ENCODE data around the gene INPP5F.
A peak's percentile ranks its signal among the peaks of the same experiment; 100 is the strongest.
"Not testable (repeated sequence)": the region's sequence is repeated elsewhere in the genome, so short reads cannot be mapped to it uniquely, and the experiment has no call there.

Gene INPP5F

DNA sequence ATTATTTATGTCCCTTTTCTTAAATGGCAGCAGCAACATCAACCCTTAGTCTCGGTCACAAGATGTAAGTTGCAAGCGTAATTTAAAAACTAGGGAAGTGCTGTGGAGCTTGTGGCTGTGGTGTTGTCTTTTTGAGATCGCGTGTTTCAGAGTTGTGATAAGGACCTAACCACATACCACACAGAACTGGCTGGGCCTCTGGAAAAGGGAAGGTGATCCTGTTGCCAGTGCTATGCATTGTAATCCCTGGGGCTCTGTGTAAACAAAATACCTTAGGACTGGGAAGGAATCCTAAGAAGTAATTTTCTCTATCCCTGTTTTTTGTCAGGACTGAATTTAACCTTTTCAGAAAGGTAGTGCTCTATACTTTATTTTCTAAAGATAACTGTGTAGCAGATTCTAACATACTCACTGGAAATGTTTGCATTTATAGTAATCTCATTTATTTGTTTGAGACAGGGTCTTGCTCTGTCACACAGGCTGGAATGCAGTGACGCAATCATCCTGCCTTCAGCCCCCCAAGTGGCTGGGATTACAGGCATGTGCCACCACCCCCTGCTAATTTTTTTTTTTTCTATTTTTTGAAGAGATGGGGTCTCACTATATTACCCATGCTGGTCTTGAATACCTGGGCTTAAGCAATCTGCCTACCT lies 60.4 kb downstream of the INPP5F start:
- peak; percentile 37 for DNase-seq (ENCODE audit: low spot score)
- no CpG with 5 or more reads among the region's 5 CpGs for WGBS, 2 donors (ENCODE audit: extremely low coverage in 2 of 2, insufficient read length in 2 of 2, insufficient replicate concordance in 1 of 2)
- no peak overlapping the region for H2AFZ ChIP-seq (ENCODE audit: low read length)

DNA sequence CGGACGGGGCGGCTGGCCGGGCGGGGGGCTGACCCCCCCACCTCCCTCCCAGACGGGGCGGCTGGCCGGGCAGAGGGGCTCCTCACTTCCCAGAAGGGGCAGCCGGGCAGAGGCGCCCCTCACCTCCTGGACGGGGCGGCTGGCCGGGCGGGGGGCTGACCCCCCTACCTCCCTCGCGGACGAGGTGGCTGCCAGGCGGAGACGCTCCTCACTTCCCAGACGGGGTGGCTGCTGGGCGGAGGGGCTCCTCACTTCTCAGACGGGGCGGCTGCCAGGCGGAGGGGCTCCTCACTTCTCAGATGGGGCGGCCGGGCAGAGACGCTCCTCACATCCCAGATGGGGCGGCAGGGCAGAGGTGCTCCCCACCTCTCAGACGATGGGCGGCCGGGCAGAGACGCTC lies 69.3 kb downstream of the INPP5F start:
- not testable (repeated sequence) for H4K8ac ChIP-seq (ENCODE audit: low read depth, low read length); H2BK12ac ChIP-seq (ENCODE audit: low read length); H3K9me3 ChIP-seq (replicated peaks in 1 of 2; ENCODE audit: control insufficient read depth in 2 of 2, insufficient read depth in 1 of 2, low read depth in 1 of 2, low read length in 2 of 2); H2AK5ac ChIP-seq (ENCODE audit: low read depth, low read length); H3K79me1 ChIP-seq (ENCODE audit: low read depth, low read length); H3K4me1 ChIP-seq (ENCODE audit: control insufficient read depth in 2 of 2, insufficient read depth in 1 of 2, low read depth in 1 of 2, low read length in 2 of 2); H3K18ac ChIP-seq (ENCODE audit: low read length); DNase-seq (ENCODE audit: low spot score); H4K91ac ChIP-seq (ENCODE audit: low read depth, low read length, poor library complexity); H3K4me2 ChIP-seq (ENCODE audit: insufficient read depth, low read length, poor library complexity, severe bottlenecking); H3K27ac ChIP-seq (replicated peaks; ENCODE audit: low read length); H3K23ac ChIP-seq (ENCODE audit: low read depth, low read length, poor library complexity); H2BK5ac ChIP-seq (ENCODE audit: low read length); H3K4me3 ChIP-seq (ENCODE audit: low read length in 2 of 2); H2BK120ac ChIP-seq (ENCODE audit: low read depth, low read length); H3K27me3 ChIP-seq (ENCODE audit: control insufficient read depth in 3 of 3, insufficient read depth in 3 of 3, low read depth in 1 of 3, low read length in 3 of 3); H3K4ac ChIP-seq (ENCODE audit: low read length); H3K14ac ChIP-seq (ENCODE audit: low read length); H2BK15ac ChIP-seq (ENCODE audit: low read length); H3K9ac ChIP-seq (ENCODE audit: low read depth, low read length, poor library complexity); H2AFZ ChIP-seq (ENCODE audit: low read length)
- no CpG with 5 or more reads among the region's 32 CpGs for WGBS, 2 donors (ENCODE audit: extremely low coverage in 2 of 2, insufficient read length in 2 of 2, insufficient replicate concordance in 1 of 2)
- H3K36me3 ChIP-seq (replicated peaks in 1 of 2; ENCODE audit: control insufficient read depth in 2 of 2, insufficient read depth in 2 of 2, low read length in 2 of 2) = peaks cover 2 to 61% of the 10 kb centered on the region in 2 donors

More for the DNA sequence above, 60.4 kb downstream of the INPP5F start:
- H4K91ac ChIP-seq (ENCODE audit: low read depth, low read length, poor library complexity) = no peak overlapping the region
- no peak overlapping the region for H3K23ac ChIP-seq (ENCODE audit: low read depth, low read length, poor library complexity)
- H3K27ac ChIP-seq (replicated peaks; ENCODE audit: low read length) = no peak overlapping the region
- no peaks in the 10 kb centered on the region for H3K79me1 ChIP-seq (ENCODE audit: low read depth, low read length)
- H3K14ac ChIP-seq (ENCODE audit: low read length) = no peak overlapping the region
- H3K4me2 ChIP-seq (ENCODE audit: insufficient read depth, low read length, poor library complexity, severe bottlenecking) = no peak overlapping the region
- no peak overlapping the region for H3K9ac ChIP-seq (ENCODE audit: low read depth, low read length, poor library complexity)
- H2BK120ac ChIP-seq (ENCODE audit: low read depth, low read length) = no peak overlapping the region
- H3K4ac ChIP-seq (ENCODE audit: low read length) = no peak overlapping the region
- H2AK5ac ChIP-seq (ENCODE audit: low read depth, low read length) = no peak overlapping the region
- peaks cover 4 to 9% of the 10 kb centered on the region in 2 donors for H3K4me1 ChIP-seq (ENCODE audit: control insufficient read depth in 2 of 2, insufficient read depth in 1 of 2, low read depth in 1 of 2, low read length in 2 of 2)
- no peak overlapping the region for H3K4me3 ChIP-seq (ENCODE audit: low read length in 2 of 2)
- peaks cover 0 to 1% of the 10 kb centered on the region in 2 donors for H3K36me3 ChIP-seq (replicated peaks in 1 of 2; ENCODE audit: control insufficient read depth in 2 of 2, insufficient read depth in 2 of 2, low read length in 2 of 2)
- no peaks in the 10 kb centered on the region for H3K9me3 ChIP-seq (replicated peaks in 1 of 2; ENCODE audit: control insufficient read depth in 2 of 2, insufficient read depth in 1 of 2, low read depth in 1 of 2, low read length in 2 of 2)
- H4K8ac ChIP-seq (ENCODE audit: low read depth, low read length) = no peak overlapping the region
- H2BK5ac ChIP-seq (ENCODE audit: low read length) = no peak overlapping the region
- H3K18ac ChIP-seq (ENCODE audit: low read length) = no peak overlapping the region
- no peak overlapping the region for H2BK12ac ChIP-seq (ENCODE audit: low read length)
- no peak overlapping the region for H2BK15ac ChIP-seq (ENCODE audit: low read length)
- no peaks in the 10 kb centered on the region for H3K27me3 ChIP-seq (ENCODE audit: control insufficient read depth in 3 of 3, insufficient read depth in 3 of 3, low read depth in 1 of 3, low read length in 3 of 3)

DNA sequence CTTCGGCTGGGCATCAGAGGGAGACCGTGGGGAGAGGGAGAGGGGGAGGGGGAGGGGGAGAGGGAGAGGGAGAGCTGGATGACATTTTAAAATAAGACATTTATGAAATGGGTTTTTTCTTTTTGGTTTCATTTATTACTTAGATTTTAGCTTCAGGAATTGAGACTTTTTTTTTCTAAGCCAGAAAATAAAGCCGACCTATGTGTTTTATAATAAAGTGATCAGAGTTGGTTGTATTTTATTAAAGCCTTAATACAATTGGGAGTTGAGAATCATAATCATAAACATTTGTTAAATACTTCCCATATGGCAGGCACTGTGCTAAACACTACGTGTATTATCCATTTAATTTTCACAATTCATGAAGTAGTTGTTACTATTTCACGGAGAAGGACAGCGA lies 70.2 kb downstream of the INPP5F start:
- Histone ChIP-seq H3K36me3 (replicated peaks in 1 of 2; ENCODE audit: control insufficient read depth in 2 of 2, insufficient read depth in 2 of 2, low read length in 2 of 2) (peaks cover 2 to 65% of the 10 kb centered on the region in 2 donors), H3K18ac (ENCODE audit: low read length) (no peak overlapping the region), H2BK12ac (ENCODE audit: low read length) (no peak overlapping the region), H3K4me1 (ENCODE audit: control insufficient read depth in 2 of 2, insufficient read depth in 1 of 2, low read depth in 1 of 2, low read length in 2 of 2) (no peaks in the 10 kb centered on the region), H3K4me3 (ENCODE audit: low read length in 2 of 2) (no peak overlapping the region), H3K23ac (ENCODE audit: low read depth, low read length, poor library complexity) (no peak overlapping the region), H4K91ac (ENCODE audit: low read depth, low read length, poor library complexity) (no peak overlapping the region), H4K8ac (ENCODE audit: low read depth, low read length) (no peak overlapping the region), H3K79me1 (ENCODE audit: low read depth, low read length) (no peaks in the 10 kb centered on the region), H2BK15ac (ENCODE audit: low read length) (no peak overlapping the region), H2BK120ac (ENCODE audit: low read depth, low read length) (no peak overlapping the region), H2AFZ (ENCODE audit: low read length) (no peak overlapping the region), H2BK5ac (ENCODE audit: low read length) (no peak overlapping the region), H3K9ac (ENCODE audit: low read depth, low read length, poor library complexity) (no peak overlapping the region), H2AK5ac (ENCODE audit: low read depth, low read length) (no peak overlapping the region), H3K27me3 (ENCODE audit: control insufficient read depth in 3 of 3, insufficient read depth in 3 of 3, low read depth in 1 of 3, low read length in 3 of 3) (no peaks in the 10 kb centered on the region), H3K9me3 (replicated peaks in 1 of 2; ENCODE audit: control insufficient read depth in 2 of 2, insufficient read depth in 1 of 2, low read depth in 1 of 2, low read length in 2 of 2) (no peaks in the 10 kb centered on the region), H3K4me2 (ENCODE audit: insufficient read depth, low read length, poor library complexity, severe bottlenecking) (no peak overlapping the region), H3K14ac (ENCODE audit: low read length) (no peak overlapping the region), H3K27ac (replicated peaks; ENCODE audit: low read length) (no peak overlapping the region), H3K4ac (ENCODE audit: low read length) (no peak overlapping the region)
- DNase-seq (ENCODE audit: low spot score) = no peak
- WGBS, 2 donors (ENCODE audit: extremely low coverage in 2 of 2, insufficient read length in 2 of 2, insufficient replicate concordance in 1 of 2) = no CpG with 5 or more reads among the region's 6 CpGs

DNA sequence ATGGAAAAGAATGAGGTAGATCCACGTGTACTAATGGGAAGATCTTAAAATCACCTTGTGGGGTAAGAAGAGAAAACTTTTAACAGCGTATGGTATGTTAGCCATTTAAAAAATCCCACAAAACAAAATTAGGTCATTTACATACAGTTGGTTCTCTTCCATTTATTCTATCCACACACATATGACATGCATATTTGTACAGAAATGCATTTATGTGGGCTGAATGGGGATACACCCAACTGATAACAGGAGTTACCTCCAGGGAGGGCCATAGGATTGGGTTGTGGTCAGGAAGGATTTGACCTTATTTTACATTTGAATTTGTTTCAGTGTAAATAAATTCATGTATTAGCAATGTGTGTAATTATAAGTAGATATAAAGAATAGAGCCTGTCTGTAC lies 75.3 kb downstream of the INPP5F start:
- no peak overlapping the region for H3K4me2 ChIP-seq (ENCODE audit: insufficient read depth, low read length, poor library complexity, severe bottlenecking)
- no peak overlapping the region for H2BK12ac ChIP-seq (ENCODE audit: low read length)
- no peak overlapping the region for H3K18ac ChIP-seq (ENCODE audit: low read length)
- H3K79me1 ChIP-seq (ENCODE audit: low read depth, low read length) = no peaks in the 10 kb centered on the region
- H3K9ac ChIP-seq (ENCODE audit: low read depth, low read length, poor library complexity) = no peak overlapping the region
- H4K91ac ChIP-seq (ENCODE audit: low read depth, low read length, poor library complexity) = no peak overlapping the region
- peaks cover 0 to 3% of the 10 kb centered on the region in 2 donors for H3K4me1 ChIP-seq (ENCODE audit: control insufficient read depth in 2 of 2, insufficient read depth in 1 of 2, low read depth in 1 of 2, low read length in 2 of 2)
- H2BK5ac ChIP-seq (ENCODE audit: low read length) = no peak overlapping the region
- no peak overlapping the region for H3K4ac ChIP-seq (ENCODE audit: low read length)
- peaks cover 3 to 81% of the 10 kb centered on the region in 2 donors for H3K36me3 ChIP-seq (replicated peaks in 1 of 2; ENCODE audit: control insufficient read depth in 2 of 2, insufficient read depth in 2 of 2, low read length in 2 of 2)
- no CpG with 5 or more reads among the region's 2 CpGs for WGBS, 2 donors (ENCODE audit: extremely low coverage in 2 of 2, insufficient read length in 2 of 2, insufficient replicate concordance in 1 of 2)
- no peak overlapping the region for H2AK5ac ChIP-seq (ENCODE audit: low read depth, low read length)
- no peak overlapping the region for H2BK15ac ChIP-seq (ENCODE audit: low read length)
- no peak overlapping the region for H4K8ac ChIP-seq (ENCODE audit: low read depth, low read length)
- no peak overlapping the region for H3K23ac ChIP-seq (ENCODE audit: low read depth, low read length, poor library complexity)
- H2BK120ac ChIP-seq (ENCODE audit: low read depth, low read length) = no peak overlapping the region
- no peak overlapping the region for H2AFZ ChIP-seq (ENCODE audit: low read length)
- H3K27ac ChIP-seq (replicated peaks; ENCODE audit: low read length) = no peak overlapping the region
- H3K27me3 ChIP-seq (ENCODE audit: control insufficient read depth in 3 of 3, insufficient read depth in 3 of 3, low read depth in 1 of 3, low read length in 3 of 3) = no peaks in the 10 kb centered on the region
- H3K9me3 ChIP-seq (replicated peaks in 1 of 2; ENCODE audit: control insufficient read depth in 2 of 2, insufficient read depth in 1 of 2, low read depth in 1 of 2, low read length in 2 of 2) = no peaks in the 10 kb centered on the region
- no peak overlapping the region for H3K4me3 ChIP-seq (ENCODE audit: low read length in 2 of 2)
- no peak overlapping the region for H3K14ac ChIP-seq (ENCODE audit: low read length)
- DNase-seq (ENCODE audit: low spot score) = no peak
